Peyer's patch (tissue), 4 donors: ENCODE results near the gene PEX16.

Source experiments
- POLR2A ChIP-seq, 2 donors: fragments of 450-650 bp; IDR thresholded peaks; one replicate each; pipeline ENCODE4 v1.5.1; 2017; ENCODE audit warnings: antibody characterized with exemption in 2 of 2, mild to moderate bottlenecking in 2 of 2, moderate library complexity in 2 of 2
- TF ChIP-seq, protein P1 (sequence below), 6 experiments: fragments of 450-650 bp in 4 of 6; fragments of 200-600 bp in 2 of 6; sonication (generic) in 1 of 6; IDR thresholded peaks; one replicate each; pipeline ENCODE4 v1.5.1; 2017 to 2019; ENCODE audit warnings: antibody characterized with exemption in 6 of 6, mild to moderate bottlenecking in 3 of 6, moderate library complexity in 1 of 6

DNA sequence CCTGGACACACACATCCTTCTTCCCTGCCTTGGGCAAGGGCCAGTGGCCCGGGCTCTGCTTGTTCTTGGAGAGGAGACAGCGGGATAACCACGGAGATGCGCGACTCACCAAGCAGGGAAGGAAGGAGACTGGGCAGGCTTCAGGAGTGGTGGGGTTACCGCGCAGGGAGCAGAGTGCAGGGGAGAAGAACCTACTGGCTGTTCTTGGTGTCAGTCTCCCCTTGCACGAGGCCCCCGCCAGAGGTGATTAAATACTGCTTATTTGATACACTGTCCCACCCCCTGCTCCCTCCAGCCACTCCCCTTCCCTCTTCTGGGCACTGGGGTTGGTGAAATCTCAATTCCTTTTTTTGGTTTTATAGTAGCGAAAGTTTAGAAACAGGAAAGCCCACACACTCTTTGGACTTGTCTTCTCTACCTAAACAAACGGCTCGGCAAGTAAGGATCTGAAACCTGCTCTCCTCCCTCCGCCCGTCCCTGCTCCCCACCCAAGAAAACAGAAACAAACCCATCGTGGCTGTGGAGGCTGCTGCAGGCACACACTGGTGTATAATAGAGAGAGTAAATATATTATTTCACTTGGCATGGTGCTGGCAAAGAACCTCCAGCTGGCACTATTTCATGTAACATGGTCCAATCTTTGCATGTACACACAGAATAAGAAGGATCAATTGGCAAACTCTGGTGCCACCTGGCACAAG, 15.6 kb upstream of the PEX16 start:
- TF ChIP-seq, protein P1, sequence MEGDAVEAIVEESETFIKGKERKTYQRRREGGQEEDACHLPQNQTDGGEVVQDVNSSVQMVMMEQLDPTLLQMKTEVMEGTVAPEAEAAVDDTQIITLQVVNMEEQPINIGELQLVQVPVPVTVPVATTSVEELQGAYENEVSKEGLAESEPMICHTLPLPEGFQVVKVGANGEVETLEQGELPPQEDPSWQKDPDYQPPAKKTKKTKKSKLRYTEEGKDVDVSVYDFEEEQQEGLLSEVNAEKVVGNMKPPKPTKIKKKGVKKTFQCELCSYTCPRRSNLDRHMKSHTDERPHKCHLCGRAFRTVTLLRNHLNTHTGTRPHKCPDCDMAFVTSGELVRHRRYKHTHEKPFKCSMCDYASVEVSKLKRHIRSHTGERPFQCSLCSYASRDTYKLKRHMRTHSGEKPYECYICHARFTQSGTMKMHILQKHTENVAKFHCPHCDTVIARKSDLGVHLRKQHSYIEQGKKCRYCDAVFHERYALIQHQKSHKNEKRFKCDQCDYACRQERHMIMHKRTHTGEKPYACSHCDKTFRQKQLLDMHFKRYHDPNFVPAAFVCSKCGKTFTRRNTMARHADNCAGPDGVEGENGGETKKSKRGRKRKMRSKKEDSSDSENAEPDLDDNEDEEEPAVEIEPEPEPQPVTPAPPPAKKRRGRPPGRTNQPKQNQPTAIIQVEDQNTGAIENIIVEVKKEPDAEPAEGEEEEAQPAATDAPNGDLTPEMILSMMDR (IDR thresholded peaks at IDR 0.05) = no peak
- TF ChIP-seq POLR2A (IDR thresholded peaks at IDR 0.05) = no peak
